DMS79 treated with DMSO at 0.1 percent for 48 hours (cell line): ENCODE measurements around the gene CDS1.
"Not testable (repeated sequence)": the region's sequence is repeated elsewhere in the genome, so short reads cannot be mapped to it uniquely, and the experiment has no call there.

ENCODE experiments used
- DNase-seq: peaks from one replicate; lab custom pipeline; 2025; lab: John Stamatoyannopoulos, UW

Gene CDS1

GRCh38 chr4:84673475-84674240 is 90.7 kb downstream of the CDS1 start:
- peak; percentile 9 for DNase-seq

DNA sequence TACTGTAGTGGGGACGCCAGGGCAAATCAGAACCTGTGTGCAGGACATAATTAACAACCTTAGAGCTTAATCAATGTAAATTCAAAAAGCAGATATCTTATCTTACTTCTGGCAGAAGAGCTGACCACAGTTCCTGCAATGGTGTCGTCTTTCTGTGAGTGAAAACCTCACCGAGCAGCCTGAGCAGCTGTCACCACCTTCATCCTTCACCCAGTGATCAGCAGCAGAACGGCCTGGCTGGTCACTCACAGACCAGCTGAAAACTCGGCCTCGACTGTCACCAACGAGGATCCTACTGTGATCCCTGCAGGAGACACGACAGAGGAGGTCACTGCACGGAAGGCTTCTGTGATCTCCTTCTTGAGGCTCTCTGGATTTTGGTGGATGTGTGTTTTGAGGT is 94.2 kb downstream of the CDS1 start:
- no peak for DNase-seq

DNA sequence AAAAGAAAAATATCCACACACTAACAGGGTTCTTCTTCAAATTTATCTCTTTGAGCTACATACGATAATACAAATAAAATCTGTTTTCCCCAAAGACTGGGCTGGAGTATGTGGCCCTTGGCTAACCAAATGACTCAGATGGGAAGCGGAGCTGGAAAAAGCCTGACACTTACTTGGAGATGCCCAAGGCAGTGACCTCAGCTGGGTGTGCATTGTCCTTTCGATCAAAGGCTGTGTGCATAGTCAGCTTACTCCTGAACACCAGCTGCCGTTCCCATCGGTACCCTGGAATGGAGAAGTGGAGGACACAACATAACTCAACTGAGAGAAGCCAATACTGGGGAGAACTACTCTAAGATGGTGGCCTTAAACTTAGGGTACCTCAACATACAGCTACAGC is 95.1 kb downstream of the CDS1 start:
- DNase-seq: no peak

DNA sequence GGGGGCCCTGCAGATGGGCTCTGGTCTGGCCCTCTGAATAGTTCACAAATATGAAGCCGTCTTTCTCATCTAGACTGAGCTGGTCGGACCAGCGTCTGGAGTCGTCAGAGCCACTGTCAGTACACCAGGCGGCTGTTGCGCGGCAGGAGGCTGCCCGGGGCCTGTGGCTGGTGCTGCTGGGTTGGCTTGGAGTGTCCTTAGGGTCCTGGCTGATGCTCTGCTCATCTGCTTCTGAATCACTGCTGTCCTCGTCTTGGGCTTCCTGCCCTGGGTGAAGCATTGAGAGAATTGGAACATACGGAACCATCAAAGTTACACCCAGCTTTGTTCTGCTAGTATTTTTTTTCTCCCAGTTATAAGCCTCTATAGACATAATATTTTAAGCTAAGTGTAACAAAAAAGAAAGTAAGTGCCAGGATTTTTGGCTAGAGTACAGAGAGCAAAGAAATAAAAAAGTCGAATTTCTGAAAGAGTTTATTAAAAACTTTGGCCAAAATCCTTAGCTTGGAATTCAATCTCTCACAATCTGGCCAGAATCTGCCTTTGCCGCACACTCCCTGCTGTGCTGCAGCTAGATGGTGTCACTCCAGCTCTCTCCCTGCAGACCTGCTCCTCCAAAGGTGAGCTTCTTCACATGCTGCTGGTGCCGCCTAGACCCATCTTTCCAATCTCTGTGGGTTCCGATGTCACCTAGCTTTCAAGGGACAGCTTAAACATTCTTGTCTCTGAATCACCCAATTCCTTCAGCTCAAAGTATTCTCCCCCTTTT is 96.2 kb downstream of the CDS1 start:
- DNase-seq: no peak

DNA sequence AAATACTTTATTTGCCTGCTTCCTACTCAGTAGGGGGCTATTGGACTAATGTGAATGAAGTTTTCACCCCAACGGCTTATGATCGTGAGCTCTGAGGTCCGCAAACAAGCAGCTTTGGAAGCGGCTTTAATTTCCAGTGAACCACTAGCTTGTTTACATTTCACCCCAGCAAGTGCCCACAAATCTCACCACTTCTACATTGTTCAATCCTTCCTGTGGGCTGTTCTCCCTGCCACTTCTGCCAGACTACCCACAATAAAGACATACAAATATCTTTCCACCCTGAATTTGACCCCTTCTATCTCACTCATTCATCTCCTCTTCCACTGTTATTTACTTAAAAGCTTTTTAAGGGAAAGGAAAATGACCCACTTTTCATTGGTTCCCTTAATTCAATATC is 98.0 kb downstream of the CDS1 start:
- no peak for DNase-seq

DNA sequence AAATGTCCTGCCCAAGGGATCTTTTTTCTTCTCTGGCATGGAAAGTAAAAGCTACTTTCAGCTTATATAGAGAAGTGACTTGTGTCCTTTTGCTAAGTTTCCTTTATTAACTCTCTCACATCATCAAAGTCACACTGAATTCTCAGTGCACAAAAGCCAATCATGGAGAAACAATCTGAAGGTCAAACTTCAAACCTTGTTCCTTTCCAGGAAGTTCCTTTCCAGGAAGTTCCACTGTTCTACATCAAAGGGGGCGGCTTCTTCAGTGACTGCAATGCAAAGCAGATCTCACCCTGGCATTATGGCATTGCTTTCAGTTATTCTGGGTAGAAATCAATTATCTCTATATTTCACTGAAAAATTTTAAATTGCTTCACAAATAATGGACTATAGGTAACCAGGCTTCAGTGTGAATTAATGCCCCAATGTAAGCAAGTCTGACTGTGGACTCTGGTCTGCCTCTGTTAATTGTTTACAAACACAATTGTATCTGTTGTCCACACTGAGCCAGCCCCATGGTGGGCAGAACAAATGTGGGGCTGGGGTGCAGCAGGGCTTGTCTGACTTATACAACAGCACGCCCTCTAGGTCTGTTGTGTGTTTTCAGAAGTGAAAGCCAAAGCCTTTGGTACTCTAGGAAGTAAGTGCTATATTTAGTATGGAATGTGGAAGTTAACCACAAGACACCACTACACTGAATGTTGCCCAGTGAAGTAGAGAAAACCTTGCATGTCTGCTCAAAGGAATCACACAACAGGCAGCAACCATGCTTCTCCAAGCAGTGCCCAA is 98.8 kb downstream of the CDS1 start:
- DNase-seq: peak; percentile 13

- not testable (repeated sequence) for DNase-seq
Observed at GRCh38 chr4:84682661-84683060, 99.7 kb downstream of the CDS1 start.

- no peak for DNase-seq
Observed at GRCh38 chr4:84683064-84683850, 100.3 kb downstream of the CDS1 start.

GRCh38 chr4:84684361-84684760 is 101.4 kb downstream of the CDS1 start:
- DNase-seq: no peak

DNA sequence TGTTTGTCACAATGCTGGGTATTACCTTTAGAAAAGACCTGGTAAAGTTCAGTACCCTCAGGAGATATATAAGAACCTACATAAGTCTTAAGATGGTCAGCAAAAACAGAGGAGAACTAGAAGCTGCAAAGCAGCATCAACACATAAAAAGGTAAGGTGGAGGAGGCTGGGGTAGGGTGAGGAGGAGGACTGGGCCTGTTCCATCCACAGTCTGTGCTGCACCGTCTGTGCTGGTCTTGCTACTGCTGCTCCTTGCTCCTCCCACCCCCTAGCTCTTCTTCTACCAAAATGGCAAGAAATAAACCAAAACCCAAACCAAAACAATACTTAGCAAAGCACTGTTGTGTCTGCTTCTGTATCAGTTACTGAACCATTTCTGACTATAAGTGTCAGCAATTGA is 102.2 kb downstream of the CDS1 start:
- no peak for DNase-seq

GRCh38 chr4:84688605-84689004 is 105.7 kb downstream of the CDS1 start:
- no peak for DNase-seq

DNA sequence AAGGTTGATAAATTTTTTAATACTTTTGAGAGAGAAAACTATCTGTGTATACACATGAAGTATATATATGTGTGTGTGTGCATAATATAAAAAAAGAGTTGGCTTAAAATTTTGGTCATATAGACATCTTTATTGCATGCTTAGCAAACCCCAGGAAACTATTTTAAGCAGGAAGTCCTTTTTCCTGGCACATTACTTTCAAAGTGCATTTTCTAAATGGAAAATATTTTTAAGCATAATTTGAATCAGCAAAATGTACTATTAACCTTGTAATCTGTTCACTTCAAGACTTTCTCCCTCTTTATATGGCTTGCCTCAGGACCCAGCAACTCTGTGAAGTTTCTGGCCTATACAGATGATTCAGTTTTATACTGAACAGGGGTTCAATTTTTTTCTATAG is 106.3 kb downstream of the CDS1 start:
- no peak for DNase-seq

DNA sequence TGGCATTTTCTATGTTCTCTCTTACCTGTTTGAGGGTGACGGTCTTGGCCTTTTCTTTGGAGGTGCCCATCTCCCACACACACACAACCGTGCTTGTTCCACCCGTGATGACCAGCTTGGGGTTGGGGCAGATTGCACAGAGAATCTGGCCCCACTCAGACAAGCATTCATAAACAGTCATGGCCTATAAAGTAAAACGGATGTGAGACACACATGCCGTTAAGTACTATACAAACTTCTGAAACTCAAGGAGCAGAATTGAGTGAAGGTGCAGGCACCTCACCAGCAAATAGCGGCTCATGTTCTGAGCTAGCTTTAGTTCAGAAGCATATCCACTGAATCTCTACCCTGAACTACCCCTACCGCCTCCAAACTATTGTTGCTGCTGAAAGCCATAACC is 107.6 kb downstream of the CDS1 start:
- no peak for DNase-seq

GRCh38 chr4:84691170-84691691 is 108.3 kb downstream of the CDS1 start:
- DNase-seq: no peak

- no peak for DNase-seq
Observed at GRCh38 chr4:84691800-84692199, 108.9 kb downstream of the CDS1 start.

GRCh38 chr4:84697159-84697558 is 114.2 kb downstream of the CDS1 start:
- DNase-seq: no peak

- DNase-seq: no peak
Observed at GRCh38 chr4:84697615-84698201, 114.8 kb downstream of the CDS1 start.

GRCh38 chr4:84699001-84699671 is 116.2 kb downstream of the CDS1 start:
- no peak for DNase-seq
